ELR (cell line): ENCODE measurements around the gene MYDGF.

Source experiments
- DNase-seq: peaks from one replicate; pipeline ENCODE4 v3.0.0-alpha.2; 2015; ENCODE audit warnings: low read depth

Gene MYDGF

DNA sequence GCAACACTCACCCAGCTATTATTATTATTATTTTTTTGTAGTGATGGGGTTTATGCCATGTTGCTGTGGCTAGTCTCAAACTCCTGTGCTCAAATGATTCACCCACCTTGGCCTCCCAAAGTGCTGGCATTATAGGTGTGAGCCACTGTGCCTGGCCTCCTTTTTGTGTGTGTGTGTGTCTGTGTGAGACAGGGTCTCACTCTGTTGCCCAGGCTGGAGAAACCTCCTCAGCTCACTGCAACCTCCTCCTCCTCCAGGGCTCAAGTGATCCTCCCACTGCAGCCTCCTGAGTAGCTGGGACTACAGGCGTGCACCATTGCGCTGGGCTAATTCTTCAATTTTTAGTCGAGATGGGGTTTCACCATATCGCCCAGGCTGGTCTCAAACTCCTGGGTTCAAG is 3.6 kb upstream of the MYDGF start:
- DNase-seq: no peak

DNA sequence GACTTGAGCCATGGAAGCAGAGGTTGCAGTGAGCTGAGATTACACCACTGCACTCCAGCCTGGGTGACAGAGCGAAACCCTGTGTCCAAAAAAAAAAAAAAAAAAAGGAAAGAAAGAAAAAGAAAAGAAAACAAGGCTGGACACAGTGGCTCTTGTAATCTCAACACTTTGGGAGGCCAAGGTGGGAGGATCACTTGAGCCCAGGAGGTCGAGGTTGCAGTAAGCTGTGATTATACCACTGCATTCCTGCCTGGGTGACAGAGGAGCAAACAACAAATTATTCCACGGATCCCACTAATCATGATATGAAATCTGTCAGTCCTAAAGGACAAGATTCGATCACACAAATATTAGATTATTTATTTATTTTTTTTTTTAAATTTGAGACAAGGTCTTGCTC is 3.1 kb upstream of the MYDGF start:
- no peak for DNase-seq

DNA sequence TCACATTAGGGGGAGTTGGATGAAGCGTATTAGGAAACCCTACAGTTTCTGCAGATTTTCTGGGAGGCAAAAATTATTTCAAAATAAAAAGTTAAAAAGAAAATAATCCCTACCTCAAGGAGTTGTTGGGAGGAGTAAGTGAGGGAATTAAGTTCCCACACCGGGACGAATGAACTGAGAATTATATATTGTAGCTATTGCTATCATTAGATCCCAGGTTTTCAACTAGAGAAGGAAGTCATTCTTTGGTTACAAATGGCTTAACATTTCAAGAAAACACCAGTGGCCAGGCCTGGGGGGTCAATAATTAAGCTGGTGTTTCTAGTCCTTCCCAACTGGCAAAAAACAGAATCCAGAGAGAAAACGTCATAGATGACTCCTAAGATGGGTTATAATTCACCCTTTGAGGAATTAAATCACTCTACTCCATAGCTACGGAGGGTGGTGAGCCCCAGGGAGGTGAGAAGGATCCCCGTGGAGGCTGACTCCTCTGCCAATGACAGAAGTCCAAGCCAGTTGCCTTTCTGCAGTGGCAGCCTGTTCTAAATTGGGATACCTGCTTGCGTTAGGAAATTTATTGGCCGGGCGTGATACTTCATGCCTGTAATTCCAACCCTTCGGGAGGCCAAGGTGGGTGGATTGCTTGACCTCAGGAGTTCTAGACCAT is 1.2 kb upstream of the MYDGF start:
- no peak for DNase-seq

DNA sequence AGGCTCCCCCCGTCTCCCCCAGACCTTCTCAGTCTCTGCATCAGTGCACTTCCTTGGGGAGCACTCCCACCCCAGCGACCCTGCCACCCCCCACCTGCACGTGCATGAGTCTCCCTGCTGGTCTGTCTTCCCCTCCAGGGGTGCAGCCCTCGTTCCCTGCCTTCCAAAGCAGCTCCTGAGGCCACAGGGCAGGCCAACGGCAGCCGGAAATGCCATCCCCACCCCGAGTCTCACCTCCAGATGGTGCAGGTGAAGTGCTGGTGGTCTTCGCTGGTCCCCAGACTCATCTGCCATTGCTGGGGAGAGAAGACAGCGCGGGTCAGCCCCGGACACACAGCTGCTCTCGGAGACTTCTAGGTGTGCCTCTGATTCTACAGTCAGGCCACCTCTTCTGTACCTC is 5.5 kb downstream of the MYDGF start:
- DNase-seq: no peak

DNA sequence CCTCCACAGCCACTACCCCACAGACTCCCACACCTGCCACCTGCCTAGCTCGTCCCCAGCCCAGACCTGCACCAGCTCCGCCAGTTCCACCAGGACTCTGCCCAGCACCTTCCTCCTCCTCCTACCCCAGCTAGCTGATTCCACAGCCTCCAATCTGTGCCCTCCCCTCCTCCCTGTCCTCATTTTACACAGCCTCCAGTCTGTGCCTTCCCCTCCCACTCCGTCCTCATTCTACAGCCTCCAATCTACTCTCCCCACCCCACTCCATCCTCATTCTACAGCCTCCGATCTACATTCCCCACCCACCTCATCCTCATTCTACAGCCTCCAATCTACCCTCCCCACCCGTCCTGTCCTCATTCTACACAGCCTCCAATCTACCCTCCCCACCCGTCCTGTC is 7.3 kb downstream of the MYDGF start:
- DNase-seq: no peak

DNA sequence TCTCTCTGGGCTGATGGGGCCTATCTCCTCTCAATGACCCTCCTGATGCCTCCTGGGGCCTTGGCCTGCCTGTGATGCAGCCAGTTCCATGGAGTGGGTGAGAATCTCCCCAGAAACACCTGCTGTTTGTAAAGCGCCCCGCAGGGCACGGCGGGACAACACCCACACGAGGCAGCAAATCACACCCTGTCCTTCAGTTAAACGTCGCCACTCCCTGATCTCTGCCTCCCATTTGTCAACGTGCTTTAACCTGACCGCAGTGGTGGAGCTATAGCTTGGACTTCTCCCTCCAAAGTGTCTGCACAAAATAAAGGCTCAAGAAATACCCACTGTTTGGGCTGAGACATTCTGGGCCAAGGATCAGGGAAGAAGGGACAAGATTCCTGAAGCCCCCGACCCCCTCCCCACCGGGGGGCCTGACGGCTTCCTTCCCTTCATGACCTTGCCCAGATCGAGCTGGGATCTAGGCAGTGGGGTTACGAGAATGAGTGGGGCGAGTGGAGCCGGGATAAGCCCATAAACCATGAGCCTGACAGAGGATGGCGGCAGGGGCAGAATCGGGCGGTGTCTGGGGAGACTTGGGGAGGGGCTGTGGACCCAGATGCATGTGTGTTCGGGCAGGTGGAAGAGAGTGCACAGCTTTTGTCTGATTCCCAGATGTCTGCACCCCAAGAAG is 8.0 kb downstream of the MYDGF start:
- DNase-seq: no peak

DNA sequence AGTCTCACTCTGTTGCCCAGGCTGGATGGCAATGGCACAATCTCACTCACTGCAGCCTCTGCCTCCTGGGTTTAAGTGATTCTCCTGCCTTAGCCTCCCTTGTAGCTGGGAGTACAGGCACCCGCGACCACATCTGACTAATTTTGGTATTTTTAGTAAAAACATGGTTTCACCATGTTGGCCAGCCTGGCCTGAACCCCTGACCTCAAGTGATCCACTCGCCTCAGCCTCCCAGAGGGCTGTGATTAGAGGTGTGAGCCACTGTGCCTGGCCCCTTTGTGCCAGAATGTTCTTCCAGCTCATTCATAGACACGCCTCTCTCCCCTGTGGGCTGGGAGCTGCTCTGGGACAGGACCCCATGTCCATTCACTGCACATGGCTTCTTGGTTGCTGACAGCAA is 9.1 kb downstream of the MYDGF start:
- no peak for DNase-seq

DNA sequence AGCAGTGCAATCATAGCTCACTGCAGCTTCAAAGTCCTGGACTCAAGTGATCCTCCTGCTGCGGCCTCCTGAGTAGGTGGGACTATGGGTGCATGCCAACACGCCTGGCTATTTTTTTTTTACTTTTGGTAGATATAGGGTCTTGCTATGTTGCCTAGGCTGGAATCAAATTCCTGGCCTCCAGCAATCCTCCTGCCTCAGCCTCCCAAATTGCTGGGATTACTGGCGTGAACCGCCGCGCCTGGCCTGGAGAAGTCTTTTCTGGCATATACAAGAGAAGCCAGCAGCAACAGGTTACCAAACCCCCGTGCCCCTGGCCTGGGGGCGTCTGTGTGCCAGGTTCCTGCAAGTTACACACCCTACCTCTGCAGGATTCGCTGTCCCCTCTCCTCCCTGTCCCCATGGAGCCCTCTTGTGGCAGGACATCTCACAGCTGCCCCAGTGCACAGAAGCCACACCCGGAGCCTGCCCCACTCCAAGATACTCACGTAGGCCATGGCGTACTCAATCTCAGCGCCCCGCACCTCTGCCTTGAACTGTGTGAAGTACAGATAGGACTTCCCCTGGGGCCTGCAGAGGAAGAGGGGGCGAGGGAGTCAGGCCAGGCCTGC is 9.9 kb downstream of the MYDGF start:
- DNase-seq: peak; percentile 39

DNA sequence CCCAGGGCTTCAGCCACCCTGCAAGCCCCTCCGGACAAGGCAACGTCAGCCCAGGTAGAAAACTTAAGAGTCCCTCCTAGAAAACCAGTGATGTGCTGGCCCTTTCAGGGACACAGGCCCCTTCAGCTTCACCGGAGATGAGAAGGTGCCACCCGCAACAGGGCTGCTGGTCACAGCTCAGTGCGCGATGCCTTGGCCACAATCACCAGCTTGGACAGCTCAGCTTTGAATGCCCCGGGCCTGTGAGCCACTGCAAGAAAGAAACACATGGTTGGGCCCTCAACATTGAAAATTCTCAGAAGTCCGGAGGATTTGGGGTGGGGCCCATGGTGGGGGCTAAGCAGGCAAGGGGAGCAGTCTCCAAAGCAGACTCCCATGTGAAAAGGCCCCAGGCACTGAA is 12.3 kb downstream of the MYDGF start:
- no peak for DNase-seq

DNA sequence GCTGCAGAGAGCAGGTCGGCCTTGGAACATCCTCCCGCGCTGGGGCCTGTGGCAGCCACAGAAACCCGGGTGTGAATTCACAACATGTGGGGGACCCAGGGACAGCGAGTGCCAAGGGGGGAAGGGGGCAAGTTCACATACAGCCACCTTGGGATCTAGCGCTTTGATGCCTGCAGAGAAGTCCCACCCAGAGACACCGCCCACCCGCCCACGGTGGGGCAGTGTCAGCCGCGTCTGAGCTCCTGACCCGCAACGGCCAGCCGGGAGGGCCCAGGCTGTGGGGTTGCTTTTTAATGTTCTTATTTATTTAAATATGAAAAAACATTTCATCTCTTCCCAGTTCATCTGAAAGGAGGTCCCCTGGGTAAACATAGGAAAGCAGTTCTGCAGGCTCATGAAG is 12.9 kb downstream of the MYDGF start:
- no peak for DNase-seq

DNA sequence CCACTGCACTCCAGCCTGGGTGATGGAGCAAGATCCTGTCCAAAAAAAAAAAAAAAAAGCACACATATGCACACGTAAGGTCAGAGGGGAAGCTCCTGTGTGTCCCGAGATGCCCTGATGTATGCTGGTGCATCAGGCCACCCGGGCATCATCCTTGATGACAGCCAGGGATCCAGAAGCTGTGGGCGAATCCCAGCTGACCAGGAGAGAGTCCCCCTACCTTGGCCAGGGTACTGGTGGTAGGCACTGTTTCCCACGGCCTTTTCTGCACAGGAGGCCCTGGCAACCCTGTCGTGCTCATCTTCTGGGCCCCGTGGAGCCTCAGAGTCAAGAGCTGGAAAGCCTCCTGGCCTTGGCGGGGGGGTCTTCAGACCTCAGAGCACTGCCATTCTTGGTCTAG is 14.0 kb downstream of the MYDGF start:
- DNase-seq: no peak

DNA sequence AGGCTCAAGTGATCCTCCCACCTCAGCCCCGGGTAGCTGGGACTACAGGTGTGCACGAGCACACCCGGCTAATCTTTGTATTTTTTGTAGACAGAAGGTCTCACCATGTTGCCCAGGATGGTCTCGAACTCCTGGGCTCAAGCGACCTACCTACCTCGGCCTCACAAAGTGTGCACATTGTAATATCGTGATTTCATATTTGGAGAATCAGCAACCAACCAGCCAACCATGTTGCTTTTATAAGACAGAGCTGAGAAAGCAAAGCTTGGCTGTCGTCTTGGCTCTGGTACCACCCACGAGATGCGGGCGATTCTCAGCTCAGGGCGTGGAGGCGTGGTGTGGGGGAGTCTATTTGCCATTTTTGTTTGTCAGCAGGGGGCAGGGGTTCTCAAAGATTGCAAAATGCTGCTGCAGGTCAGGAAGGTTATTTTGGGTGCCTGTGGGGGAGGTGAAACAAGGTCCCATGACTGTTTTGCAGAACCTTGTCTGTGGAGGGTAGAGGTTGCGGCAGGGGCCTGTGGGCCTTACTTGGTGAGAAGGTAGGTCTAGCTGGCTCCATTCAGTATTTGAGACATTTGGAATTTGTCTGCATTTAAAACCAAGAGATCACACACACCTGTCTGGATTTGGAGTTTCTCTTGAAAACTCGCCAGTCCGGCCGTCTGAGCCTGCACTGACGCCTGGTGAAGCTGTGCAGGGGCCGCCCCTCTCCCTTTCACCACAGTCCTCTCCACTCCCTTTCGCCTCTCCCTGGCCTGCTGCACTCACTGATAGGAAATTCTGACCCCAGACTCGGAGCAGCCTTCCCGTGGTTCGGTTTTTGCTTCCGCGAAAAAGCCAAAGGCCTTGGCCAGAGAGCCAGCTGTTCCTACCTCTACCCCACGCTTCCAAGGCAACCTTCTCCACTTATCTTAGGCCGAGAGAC is 15.4 kb downstream of the MYDGF start:
- no peak for DNase-seq

DNA sequence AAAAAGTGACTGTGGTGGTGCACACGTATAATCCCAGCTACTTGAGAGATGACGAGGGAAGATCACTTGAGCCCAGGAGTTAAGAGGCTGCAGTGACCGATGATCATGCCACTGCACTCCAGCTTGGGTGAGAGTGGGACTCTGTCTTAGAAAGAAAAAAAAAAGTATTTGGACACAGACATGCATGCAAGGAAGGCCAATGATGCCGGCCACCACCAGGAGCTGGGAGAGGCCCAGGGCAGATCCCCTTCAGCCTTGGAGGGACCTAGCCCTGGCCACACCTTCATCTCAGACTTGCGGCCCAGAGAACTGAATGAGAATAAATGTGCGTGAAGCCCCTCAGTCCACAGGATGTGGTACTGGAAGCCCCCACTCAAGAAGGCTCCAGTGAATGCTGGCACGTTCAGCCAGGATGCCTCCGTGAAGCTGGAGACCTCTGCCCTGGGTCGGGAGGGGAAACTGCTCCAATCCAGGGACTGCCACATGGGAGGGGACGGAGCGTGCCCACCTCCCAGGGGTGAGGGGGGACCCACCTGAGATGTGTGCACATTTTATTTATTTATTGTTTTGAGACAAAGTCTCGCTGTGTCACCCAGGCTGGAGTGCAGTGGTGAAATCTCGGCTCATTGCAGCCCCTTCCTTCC is 16.2 kb downstream of the MYDGF start:
- DNase-seq: no peak

DNA sequence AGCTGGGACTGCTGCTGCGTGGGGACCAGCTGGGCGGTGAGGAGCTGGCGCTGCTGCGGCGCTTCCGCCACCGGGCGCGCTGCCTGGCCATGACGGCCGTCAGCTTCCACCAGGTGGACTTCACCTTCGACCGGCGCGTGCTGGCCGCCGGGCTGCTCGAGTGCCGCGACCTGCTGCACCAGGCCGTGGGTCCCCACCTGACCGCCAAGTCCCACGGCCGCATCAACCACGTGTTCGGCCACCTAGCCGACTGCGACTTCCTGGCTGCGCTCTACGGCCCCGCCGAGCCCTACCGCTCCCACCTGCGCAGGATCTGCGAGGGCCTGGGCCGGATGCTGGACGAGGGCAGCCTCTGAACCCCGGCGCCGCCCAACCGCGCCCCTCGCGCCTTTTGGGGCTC is 18.1 kb downstream of the MYDGF start:
- DNase-seq: no peak

DNA sequence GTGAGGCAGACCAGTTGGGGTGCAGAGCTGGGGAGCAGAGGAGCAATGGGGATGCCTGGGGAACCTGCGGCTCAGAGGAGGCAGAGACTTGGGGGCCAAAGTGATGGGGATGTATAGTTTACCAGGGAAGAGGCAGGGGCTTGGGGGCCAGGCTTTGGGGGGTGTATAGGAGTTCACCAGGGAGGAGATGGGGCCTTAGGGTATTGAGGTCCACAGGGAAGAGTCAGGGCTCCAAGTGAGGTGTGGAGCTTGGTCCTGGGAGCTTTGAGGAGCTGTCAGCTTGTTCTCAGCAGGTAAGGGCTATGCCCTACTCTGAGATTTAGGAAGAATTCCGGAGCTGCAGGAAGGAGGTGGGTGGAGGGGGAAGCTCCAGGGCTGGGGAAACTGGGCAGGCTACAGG is 20.0 kb downstream of the MYDGF start:
- DNase-seq: no peak

DNA sequence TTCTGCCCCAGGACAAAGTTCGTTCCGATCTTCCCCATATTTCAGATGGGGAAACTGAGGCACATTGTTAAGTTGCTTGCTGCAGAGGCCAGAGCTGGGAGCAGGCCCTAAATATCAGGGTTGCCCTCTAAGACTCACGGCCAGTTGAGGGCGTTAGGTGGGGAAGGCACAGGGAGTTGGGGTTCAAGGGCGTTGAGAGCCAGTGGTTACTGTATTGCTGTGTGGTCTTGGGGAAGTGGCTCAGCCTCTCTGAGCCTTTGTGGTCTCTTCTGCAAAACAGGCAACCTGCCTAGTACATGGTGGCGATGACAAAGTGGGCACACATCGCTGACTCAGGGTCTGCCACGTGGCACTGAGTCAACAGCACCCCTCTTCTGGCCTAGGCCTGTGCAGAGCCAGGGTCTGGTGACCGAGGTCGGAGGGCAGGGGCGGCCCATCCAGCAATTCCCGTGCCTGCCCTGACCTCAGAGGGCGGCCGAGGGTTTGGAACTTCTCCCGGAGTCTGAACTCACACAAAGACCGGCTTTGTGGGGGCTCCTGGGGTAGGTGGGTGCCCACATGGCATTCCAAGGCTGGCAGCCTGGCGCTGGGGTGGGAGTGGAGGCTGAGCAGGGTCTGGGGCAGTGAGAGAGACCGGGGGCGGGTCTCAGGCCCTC is 20.6 kb downstream of the MYDGF start:
- no peak for DNase-seq

DNA sequence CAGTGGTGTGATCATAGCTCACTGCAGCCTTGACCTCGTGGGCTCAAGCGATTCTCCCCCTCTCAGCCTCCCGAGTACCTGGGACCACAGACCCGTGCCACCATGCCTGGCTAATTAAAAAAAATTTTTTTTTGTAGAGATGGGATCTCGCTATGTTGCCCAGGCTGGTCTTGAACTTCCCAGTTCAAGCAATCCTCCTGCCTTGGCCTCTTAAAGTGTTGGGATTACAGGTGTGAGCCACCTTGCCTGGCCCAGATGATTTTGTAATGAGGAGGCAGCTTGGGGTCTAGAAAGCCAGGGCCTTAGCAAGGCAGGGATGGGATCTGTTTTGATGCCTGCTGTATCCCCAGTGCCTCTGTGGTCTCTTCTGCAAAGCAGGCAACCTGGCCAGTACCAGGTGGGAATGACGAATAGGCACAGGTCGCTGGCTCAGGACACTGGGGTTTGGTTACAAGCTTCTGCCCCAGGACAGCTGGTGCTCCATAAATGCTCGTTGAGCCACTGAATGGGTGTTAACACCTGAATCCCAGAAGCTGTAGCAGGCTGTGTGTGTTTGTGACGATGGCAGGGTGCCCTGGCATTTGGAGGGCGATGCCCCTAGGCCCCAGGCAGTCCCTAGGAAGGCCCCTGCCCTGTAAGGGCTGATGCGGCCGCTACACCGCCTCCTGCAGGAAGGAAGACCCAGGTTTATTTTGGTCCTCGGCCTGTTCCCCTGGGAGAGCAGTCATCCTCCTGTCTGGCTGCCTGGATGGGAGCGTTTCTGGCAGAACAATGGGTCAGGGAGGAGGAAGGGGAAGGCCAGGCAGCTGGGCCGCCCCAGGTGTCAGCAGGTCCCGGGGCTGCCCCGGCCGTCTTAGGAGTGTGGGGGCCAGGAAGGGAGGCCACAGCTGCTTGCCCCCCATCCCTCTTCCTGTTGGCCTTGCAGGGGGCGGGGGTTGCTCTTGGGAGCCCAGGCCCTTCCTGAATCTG is 22.2 kb downstream of the MYDGF start:
- no peak for DNase-seq

DNA sequence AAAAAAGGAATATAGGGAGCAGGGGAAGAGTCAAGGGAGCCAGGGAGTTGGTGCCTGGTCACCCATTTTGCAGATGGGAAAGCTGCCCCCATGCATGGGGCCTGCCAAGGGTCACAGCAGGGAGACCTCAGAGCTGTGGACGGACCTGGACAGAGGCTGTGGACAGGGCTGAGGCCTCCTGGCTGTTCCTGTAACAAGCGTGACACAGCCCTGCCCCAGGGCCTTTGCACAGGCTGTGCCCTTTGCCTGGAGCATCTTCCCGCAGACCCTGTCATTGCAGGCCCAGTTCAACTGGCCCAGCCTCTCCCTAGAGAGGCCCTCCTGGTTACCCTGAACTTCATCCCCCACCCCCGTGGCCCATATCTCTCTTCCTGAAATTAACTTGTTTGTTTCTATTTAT is 24.4 kb downstream of the MYDGF start:
- no peak for DNase-seq

DNA sequence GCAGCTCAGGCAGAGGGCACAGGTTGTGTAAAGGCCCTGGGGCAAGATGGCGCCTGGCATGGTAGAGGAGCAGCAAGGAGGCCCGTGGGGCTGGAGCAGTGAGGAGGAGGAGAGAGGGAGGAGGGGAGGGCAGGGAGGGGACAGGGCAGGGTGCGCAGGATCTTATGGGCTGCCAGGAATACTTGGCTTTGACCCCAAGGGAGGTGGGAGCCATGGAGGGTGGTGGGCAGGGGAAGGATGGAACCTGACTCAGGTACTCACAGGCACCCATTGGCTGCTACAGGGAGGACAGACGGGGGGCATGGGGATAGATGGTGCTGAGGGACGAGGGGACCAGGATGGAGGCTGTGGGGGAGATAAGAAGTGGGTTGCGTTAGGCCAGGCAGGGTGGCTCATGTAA is 27.5 kb downstream of the MYDGF start:
- DNase-seq: no peak

DNA sequence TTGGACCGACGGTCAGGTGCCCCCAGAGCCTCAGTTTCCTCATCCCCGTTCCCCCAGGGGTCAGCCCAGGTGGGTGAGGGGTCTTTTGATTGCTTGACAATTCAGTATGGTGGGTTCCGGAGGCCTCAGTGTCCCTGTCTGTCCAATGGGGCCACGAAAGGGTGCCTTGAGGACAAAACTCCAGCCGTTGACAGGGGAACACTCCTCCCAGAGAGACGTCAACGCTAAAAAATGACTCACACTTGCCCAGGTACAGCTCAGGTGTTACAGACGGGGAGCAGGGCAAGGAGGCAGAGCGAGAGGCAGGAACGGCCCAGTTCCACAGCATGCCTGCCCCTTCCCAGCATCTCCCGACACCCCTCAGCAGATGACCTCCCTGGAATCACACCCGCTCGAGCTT is 29.0 kb downstream of the MYDGF start:
- DNase-seq: no peak
